HEK293 (cell line): ENCODE measurements around the gene UBE3B.

ENCODE experiments used
- CTCF ChIA-PET: fragments of 350-600 bp; formaldehyde crosslinking; extraction: SDS; loops from one replicate; lab custom pipeline; 2021; ENCODE audit warnings: antibody characterized with exemption; lab: Yijun Ruan, JAX
- POLR2A ChIA-PET: fragments of 300-600 bp; formaldehyde crosslinking; extraction: SDS; loops from one replicate; lab custom pipeline; 2020; ENCODE audit warnings: antibody characterized with exemption, inconsistent platforms; lab: Yijun Ruan, JAX
- H3K27ac ChIP-seq: fragments of 200-500 bp; sonication (Bioruptor generic); 2 replicates; pipeline ENCODE4 v1.5.1; 2014; ENCODE audit warnings: low read depth, low read length, control low read depth, inconsistent platforms; ENCODE audit errors: extremely low read depth
- H3K36me3 ChIP-seq, 2 experiments: fragments of 200-500 bp in 1 of 2; sonication (Bioruptor generic) in 1 of 2; 1 replicate in 1 of 2; 2 replicates in 1 of 2; pipeline ENCODE4 v1.5.1; 2014 to 2017; ENCODE audit warnings: inconsistent platforms in 2 of 2, low read length in 2 of 2; ENCODE audit not compliant: control insufficient read depth in 2 of 2, insufficient read depth in 1 of 2
- H3K4me1 ChIP-seq: fragments of 200-500 bp; sonication (Bioruptor generic); 2 replicates; pipeline ENCODE4 v1.5.1; 2014; ENCODE audit warnings: mild to moderate bottlenecking, low read length, inconsistent platforms; ENCODE audit not compliant: control insufficient read depth, insufficient read depth
- H3K4me3 ChIP-seq: 2 replicates; pipeline ENCODE4 v1.5.1; 2011; ENCODE audit warnings: low read depth, mild to moderate bottlenecking, control low read depth, low read length, moderate library complexity
- H3K9me3 ChIP-seq: fragments of 200-500 bp; sonication (Bioruptor generic); 2 replicates; pipeline ENCODE4 v1.5.1; 2014; ENCODE audit warnings: low read depth, low read length, inconsistent platforms; ENCODE audit not compliant: control insufficient read depth, insufficient read depth
- GLIS1 ChIP-seq: fragments of 450-650 bp; formaldehyde crosslinking; IDR thresholded peaks from 2 replicates; pipeline ENCODE4 v1.5.1; 2016; ENCODE audit warnings: missing biosample characterization, missing genetic modification characterization
- HIC1 ChIP-seq: fragments of 450-650 bp; formaldehyde crosslinking; IDR thresholded peaks from 2 replicates; pipeline ENCODE4 v1.5.1; 2016; ENCODE audit warnings: missing biosample characterization, missing genetic modification characterization
- MEIS1 ChIP-seq: sonication (generic); formaldehyde crosslinking; IDR thresholded peaks from 2 replicates; pipeline ENCODE4 v1.8.1; 2022; ENCODE audit warnings: missing genetic modification reagents, mild to moderate bottlenecking, borderline replicate concordance
- PRDM1 ChIP-seq: fragments of 450-650 bp; formaldehyde crosslinking; IDR thresholded peaks from 2 replicates; pipeline ENCODE4; 2016; ENCODE audit warnings: missing biosample characterization, missing genetic modification characterization
- ZBTB17 ChIP-seq: fragments of 450-650 bp; formaldehyde crosslinking; IDR thresholded peaks from 2 replicates; pipeline ENCODE4 v1.5.1; 2016; ENCODE audit warnings: missing biosample characterization, missing genetic modification characterization
- ZBTB21 ChIP-seq: fragments of 450-650 bp; formaldehyde crosslinking; IDR thresholded peaks from 2 replicates; pipeline ENCODE4 v1.5.1; 2017; ENCODE audit warnings: missing biosample characterization, missing genetic modification characterization
- ZBTB49 ChIP-seq: fragments of 450-650 bp; formaldehyde crosslinking; IDR thresholded peaks from 2 replicates; pipeline ENCODE4 v1.5.1; 2016; ENCODE audit warnings: missing biosample characterization, missing genetic modification characterization, low read depth
- ZBTB6 ChIP-seq: fragments of 450-650 bp; formaldehyde crosslinking; IDR thresholded peaks from 2 replicates; pipeline ENCODE4 v1.5.1; 2017; ENCODE audit warnings: missing biosample characterization, missing genetic modification characterization
- ZIC2 ChIP-seq: fragments of 450-650 bp; formaldehyde crosslinking; IDR thresholded peaks from 2 replicates; pipeline ENCODE4 v1.5.1; 2016; ENCODE audit warnings: missing biosample characterization, missing genetic modification characterization
- ZNF138 ChIP-seq: fragments of 450-650 bp; formaldehyde crosslinking; IDR thresholded peaks from 2 replicates; pipeline ENCODE4 v1.5.1; 2016; ENCODE audit warnings: missing biosample characterization, missing genetic modification characterization, borderline replicate concordance
- ZNF155 ChIP-seq: fragments of 450-650 bp; formaldehyde crosslinking; IDR thresholded peaks from 2 replicates; pipeline ENCODE4 v1.5.1; 2016; ENCODE audit warnings: missing biosample characterization, missing genetic modification characterization
- ZNF184 ChIP-seq: fragments of 450-650 bp; IDR thresholded peaks from 2 replicates; pipeline ENCODE4 v1.5.1; 2018; ENCODE audit warnings: missing biosample characterization, mild to moderate bottlenecking, missing genetic modification characterization
- ZNF2 ChIP-seq: fragments of 450-650 bp; formaldehyde crosslinking; IDR thresholded peaks from 2 replicates; pipeline ENCODE4 v1.5.1; 2016; ENCODE audit warnings: missing biosample characterization, missing genetic modification characterization
- ZNF211 ChIP-seq: fragments of 450-650 bp; formaldehyde crosslinking; IDR thresholded peaks from 2 replicates; pipeline ENCODE4 v1.5.1; 2016; ENCODE audit warnings: low read depth, missing biosample characterization, missing genetic modification characterization
- ZNF24 ChIP-seq: fragments of 450-650 bp; formaldehyde crosslinking; IDR thresholded peaks from 2 replicates; pipeline ENCODE4 v1.5.1; 2016; ENCODE audit warnings: missing biosample characterization, missing genetic modification characterization
- ZNF335 ChIP-seq: fragments of 450-650 bp; formaldehyde crosslinking; conservative IDR thresholded peaks from 2 replicates; pipeline ENCODE4 v1.5.1; 2016; ENCODE audit warnings: missing biosample characterization, missing genetic modification characterization
- ZNF354C ChIP-seq: fragments of 450-650 bp; formaldehyde crosslinking; IDR thresholded peaks from 2 replicates; pipeline ENCODE4 v1.5.1; 2016; ENCODE audit warnings: missing biosample characterization, missing genetic modification characterization, low read depth, borderline replicate concordance
- ZNF514 ChIP-seq: fragments of 450-650 bp; formaldehyde crosslinking; IDR thresholded peaks from 2 replicates; pipeline ENCODE4 v1.5.1; 2016; ENCODE audit warnings: missing biosample characterization, missing genetic modification characterization
- ZNF768 ChIP-seq: fragments of 450-650 bp; formaldehyde crosslinking; IDR thresholded peaks from 2 replicates; pipeline ENCODE4 v1.5.1; 2018; ENCODE audit warnings: missing biosample characterization, mild to moderate bottlenecking, missing genetic modification characterization
- ZNF785 ChIP-seq: fragments of 450-650 bp; formaldehyde crosslinking; IDR thresholded peaks from 2 replicates; pipeline ENCODE4 v1.5.1; 2016; ENCODE audit warnings: missing biosample characterization, missing genetic modification characterization
- ZNF837 ChIP-seq: fragments of 450-650 bp; formaldehyde crosslinking; IDR thresholded peaks from 2 replicates; pipeline ENCODE4 v1.5.1; 2016; ENCODE audit warnings: missing biosample characterization, missing genetic modification characterization
- ZSCAN18 ChIP-seq: fragments of 450-650 bp; formaldehyde crosslinking; IDR thresholded peaks from 2 replicates; pipeline ENCODE4 v1.5.1; 2016; ENCODE audit warnings: missing biosample characterization, missing genetic modification characterization
- ZSCAN30 ChIP-seq: fragments of 450-650 bp; IDR thresholded peaks from 2 replicates; pipeline ENCODE4 v1.5.1; 2018; ENCODE audit warnings: missing biosample characterization, mild to moderate bottlenecking, missing genetic modification characterization, moderate library complexity

UBE3B gene

GRCh38 chr12:109497675-109498074 is 20.2 kb downstream of the UBE3B start:
- H3K36me3 ChIP-seq: peaks cover 13 to 68% of the 10 kb centered on the region in 2 experiments
- no peak for TF ChIP-seq ZNF335
- no peak for TF ChIP-seq ZSCAN30 (tag by site-specific recombination)
- no peak for TF ChIP-seq ZNF184 (tag by site-specific recombination)
- TF ChIP-seq ZBTB49 (tag by site-specific recombination): no peak
- TF ChIP-seq ZBTB17 (tag by site-specific recombination): 0 out of 2 replicates have a peak, but pooled peaks have one; percentile 15
- TF ChIP-seq ZNF768 (tag by site-specific recombination): no peak
- no peak for TF ChIP-seq ZNF24 (tag by site-specific recombination)
- TF ChIP-seq ZBTB6 (tag by site-specific recombination): no peak
- no peak for TF ChIP-seq ZNF138 (tag by site-specific recombination)
- TF ChIP-seq HIC1 (tag by site-specific recombination): no peak
- TF ChIP-seq PRDM1: 0 out of 2 replicates have a peak, but pooled peaks have one; percentile 29
- no peak for TF ChIP-seq ZNF837 (tag by site-specific recombination)
- H3K4me1 ChIP-seq: no peaks in the 10 kb centered on the region
- no peak overlapping the region for H3K4me3 ChIP-seq
- H3K27ac ChIP-seq: no peak overlapping the region
- ChIA-PET POLR2A (no interaction called here), CTCF (interaction anchor here (0.7 kb wide), 2 partner anchors 21 to 97 kb away, joined by 3 to 5 read pairs; no protein-coding TSS in a partner anchor)
- no peaks in the 10 kb centered on the region for H3K9me3 ChIP-seq

- CTCF ChIA-PET: no interaction called here
- peaks cover 29 to 77% of the 10 kb centered on the region in 2 experiments for H3K36me3 ChIP-seq
- peak; percentile 86 for TF ChIP-seq GLIS1 (tag by site-specific recombination)
- TF ChIP-seq ZNF211 (tag by site-specific recombination): no peak
- peak; percentile 37; the same call in 1 of the 2 replicates for TF ChIP-seq ZIC2
Measured at GRCh38 chr12:109500406-109501185, 23.2 kb downstream of the UBE3B start.

GRCh38 chr12:109501299-109501698 is 23.9 kb downstream of the UBE3B start:
- H3K9me3 ChIP-seq: no peaks in the 10 kb centered on the region
- ChIA-PET POLR2A (no interaction called here), CTCF (interaction anchor here (0.7 to 1.4 kb wide), 7 partner anchors 8 to 1842 kb away, joined by 3 to 4 read pairs (median 3); no protein-coding TSS in a partner anchor)
- no peak overlapping the region for H3K27ac ChIP-seq
- peaks cover 31 to 78% of the 10 kb centered on the region in 2 experiments for H3K36me3 ChIP-seq
- no peaks in the 10 kb centered on the region for H3K4me1 ChIP-seq
- no peak overlapping the region for H3K4me3 ChIP-seq
- TF ChIP-seq MEIS1 (CRISPR knock-in tag) (no peak), ZNF335 (no peak), ZNF785 (no peak), ZNF155 (tag by site-specific recombination) (no peak), ZNF354C (no peak), ZNF514 (tag by site-specific recombination) (no peak), ZSCAN18 (tag by site-specific recombination) (no peak), ZNF2 (tag by site-specific recombination) (no peak), ZBTB21 (no peak)

More at GRCh38 chr12:109500406-109501185, 23.2 kb downstream of the UBE3B start:
- Histone ChIP-seq H3K4me1 (no peaks in the 10 kb centered on the region), H3K9me3 (no peaks in the 10 kb centered on the region), H3K4me3 (no peak overlapping the region), H3K27ac (no peak overlapping the region)
- POLR2A ChIA-PET: no interaction called here
